H1 (cell line): ENCODE results near the gene CD84. TPM values are rescaled to one million over a fixed set of nuclear protein-coding genes. Genes with fewer than 3 reads are reported as not detected.

Experiments used
- CTCF ChIA-PET: fragments of 300-600 bp; sonication (Branson Sonifier 250); formaldehyde crosslinking; loops from one replicate; lab custom pipeline; 2021; ENCODE audit not compliant: partially characterized antibody; lab: Charles Lee
- POLR2A ChIA-PET: fragments of 300-600 bp; sonication (Branson Sonifier 250); formaldehyde crosslinking; loops from one replicate; lab custom pipeline; 2021; ENCODE audit warnings: inconsistent platforms; ENCODE audit not compliant: partially characterized antibody; lab: Charles Lee
- DNase-seq, 2 experiments: peaks; one replicate each; pipeline versions ENCODE4 v3.0.0 to v3.0.0-alpha.2; 2010 to 2022; ENCODE audit warnings: low spot score in 2 of 2, low read depth in 1 of 2, mixed read lengths in 1 of 2
- FAIRE-seq: peaks from 2 replicates; lab custom pipeline; 2011; peaks lifted over from hg19 to GRCh38; lab: Jason Lieb, UNC
- H2AFZ ChIP-seq: 2 replicates; pipeline ENCODE4 v1.8.1; 2012; ENCODE audit warnings: low read length, inconsistent platforms
- H2AK5ac ChIP-seq: 2 replicates; pipeline ENCODE4 v1.6.1; 2013; ENCODE audit warnings: low read depth, low read length
- H2BK120ac ChIP-seq: replicated peaks from 2 replicates; pipeline ENCODE3; 2013; ENCODE audit warnings: low read depth, low read length, inconsistent platforms
- H2BK12ac ChIP-seq: 2 replicates; pipeline ENCODE4 v1.6.1; 2013; ENCODE audit warnings: low read depth, low read length
- H2BK15ac ChIP-seq: 2 replicates; pipeline ENCODE4 v1.6.1; 2013; ENCODE audit warnings: low read length
- H2BK20ac ChIP-seq: 2 replicates; pipeline ENCODE4 v1.6.1; 2013; ENCODE audit warnings: low read length
- H2BK5ac ChIP-seq: 2 replicates; pipeline ENCODE4 v1.6.1; 2013; ENCODE audit warnings: low read depth, low read length
- H3K14ac ChIP-seq: 2 replicates; pipeline ENCODE4 v1.6.1; 2013; ENCODE audit warnings: inconsistent platforms; ENCODE audit not compliant: insufficient read length
- H3K18ac ChIP-seq: 2 replicates; pipeline ENCODE4 v1.6.1; 2013; ENCODE audit warnings: low read length; ENCODE audit errors: extremely low read depth
- H3K23ac ChIP-seq: 2 replicates; pipeline ENCODE4 v1.6.1; 2013; ENCODE audit warnings: inconsistent platforms; ENCODE audit not compliant: insufficient read length
- H3K23me2 ChIP-seq: 2 replicates; pipeline ENCODE4 v1.6.1; 2013; ENCODE audit warnings: low read depth, low read length
- H3K27ac ChIP-seq: 2 replicates; pipeline ENCODE4 v1.6.1; 2011; ENCODE audit warnings: low read depth, low read length, inconsistent platforms
- H3K27me3 ChIP-seq, 4 experiments: replicated peaks in 1 of 4; 1 replicate in 1 of 4; 2 replicates in 3 of 4; pipeline versions ENCODE4 v1.6.1 to v1.8.1; 2011 to 2013; ENCODE audit warnings: low read length in 3 of 4, mild to moderate bottlenecking in 3 of 4, inconsistent platforms in 2 of 4, mixed read lengths in 2 of 4, moderate library complexity in 1 of 4; ENCODE audit not compliant: control insufficient read depth in 3 of 4, insufficient read depth in 3 of 4; ENCODE audit errors: extremely low read depth in 1 of 4
- H3K36me3 ChIP-seq, 4 experiments: 2 replicates each; pipeline versions ENCODE4 v1.6.1 to v1.8.1; 2011 to 2013; ENCODE audit warnings: mild to moderate bottlenecking in 4 of 4, low read length in 3 of 4, moderate library complexity in 2 of 4, control low read depth in 1 of 4, inconsistent platforms in 1 of 4; ENCODE audit not compliant: insufficient read depth in 4 of 4, control insufficient read depth in 2 of 4
- H3K4ac ChIP-seq: replicated peaks from 2 replicates; pipeline ENCODE3; 2013; ENCODE audit warnings: low read length, low read depth, mixed read lengths, inconsistent platforms; ENCODE audit not compliant: insufficient read length
- H3K4me1 ChIP-seq, 4 experiments: replicated peaks in 1 of 4; 1 replicate in 1 of 4; 2 replicates in 3 of 4; pipeline versions ENCODE4 v1.6.1 to v1.8.1; 2011 to 2013; ENCODE audit warnings: low read length in 3 of 4, inconsistent platforms in 2 of 4, mixed read lengths in 1 of 4; ENCODE audit not compliant: insufficient read depth in 4 of 4, control insufficient read depth in 3 of 4
- H3K4me2 ChIP-seq, 2 experiments: 2 replicates each; pipeline versions ENCODE4 v1.6.1 to v1.8.1; 2011 to 2013; ENCODE audit warnings: low read depth in 2 of 2, low read length in 2 of 2, control low read depth in 1 of 2, inconsistent platforms in 1 of 2, mild to moderate bottlenecking in 1 of 2; ENCODE audit not compliant: insufficient read depth in 1 of 2
- H3K4me3 ChIP-seq, 4 experiments: fragments of 200-600, 300-600 bp in 1 of 4; sonication (generic), shearing (Covaris generic), sonication (Bioruptor Twin) in 1 of 4; 2 replicates each; pipeline versions ENCODE4 v1.5.1 to v1.8.1; 2011 to 2016; ENCODE audit warnings: low read length in 4 of 4, low read depth in 3 of 4, control low read depth in 2 of 4, inconsistent platforms in 2 of 4, mild to moderate bottlenecking in 2 of 4, mixed read lengths in 1 of 4, moderate library complexity in 1 of 4; ENCODE audit not compliant: insufficient read depth in 2 of 4; ENCODE audit errors: extremely low read depth in 1 of 4
- H3K56ac ChIP-seq: replicated peaks from 2 replicates; pipeline ENCODE3; 2013; ENCODE audit warnings: low read depth, mild to moderate bottlenecking, mixed read lengths, low read length, inconsistent platforms; ENCODE audit not compliant: insufficient read length
- H3K79me1 ChIP-seq: 2 replicates; pipeline ENCODE4 v1.6.1; 2013; ENCODE audit warnings: low read depth, low read length, control low read depth
- H3K79me2 ChIP-seq, 2 experiments: 2 replicates each; pipeline versions ENCODE4 v1.6.1 to v1.8.1; 2012 to 2013; ENCODE audit warnings: low read length in 2 of 2, mild to moderate bottlenecking in 2 of 2, inconsistent platforms in 1 of 2; ENCODE audit not compliant: insufficient read depth in 2 of 2, control insufficient read depth in 1 of 2
- H3K9ac ChIP-seq, 4 experiments: replicated peaks in 1 of 4; 1 replicate in 1 of 4; 2 replicates in 3 of 4; pipeline versions ENCODE4 v1.6.1 to v1.8.1; 2011 to 2013; ENCODE audit warnings: low read depth in 3 of 4, low read length in 3 of 4, control low read depth in 2 of 4, mild to moderate bottlenecking in 2 of 4, moderate library complexity in 2 of 4, inconsistent platforms in 1 of 4; ENCODE audit errors: extremely low read depth in 1 of 4
- H3K9me3 ChIP-seq, 2 experiments: 2 replicates each; pipeline versions ENCODE4 v1.6.1 to v1.8.1; 2012 to 2013; ENCODE audit warnings: mild to moderate bottlenecking in 2 of 2, moderate library complexity in 2 of 2, control low read depth in 1 of 2, inconsistent platforms in 1 of 2, low read depth in 1 of 2, low read length in 1 of 2, mixed read lengths in 1 of 2; ENCODE audit not compliant: insufficient read depth in 2 of 2
- H4K20me1 ChIP-seq, 2 experiments: replicated peaks in 1 of 2; 2 replicates each; pipeline versions ENCODE3 to v1.8.1; 2011 to 2013; ENCODE audit warnings: inconsistent platforms in 2 of 2, low read length in 2 of 2, mild to moderate bottlenecking in 1 of 2; ENCODE audit not compliant: insufficient read depth in 2 of 2, control insufficient read depth in 1 of 2
- H4K5ac ChIP-seq: 2 replicates; pipeline ENCODE4 v1.6.1; 2013; ENCODE audit warnings: low read length, low read depth, mixed read lengths, inconsistent platforms; ENCODE audit not compliant: insufficient read length
- H4K8ac ChIP-seq: 2 replicates; pipeline ENCODE4 v1.8.0; 2013; ENCODE audit warnings: mild to moderate bottlenecking, moderate library complexity, low read length, inconsistent platforms; ENCODE audit not compliant: insufficient read depth; ENCODE audit errors: extremely low read depth
- H4K91ac ChIP-seq: replicated peaks from 2 replicates; pipeline ENCODE3; 2013; ENCODE audit warnings: low read length, mixed read lengths, inconsistent platforms; ENCODE audit not compliant: insufficient read length
- CREB1 ChIP-seq: IDR thresholded peaks from 2 replicates; pipeline ENCODE4 v1.6.1; 2012; ENCODE audit warnings: inconsistent platforms
- FOSL1 ChIP-seq: IDR thresholded peaks from 2 replicates; pipeline ENCODE4 v1.6.1; 2011; ENCODE audit warnings: mild to moderate bottlenecking, low read depth, low read length, moderate library complexity; ENCODE audit not compliant: insufficient read depth
- JUND ChIP-seq: IDR thresholded peaks from 2 replicates; pipeline ENCODE4 v1.6.1; 2011; ENCODE audit warnings: mild to moderate bottlenecking, improper control_type of control experiment, low read length
- POLR2AphosphoS5 ChIP-seq: IDR thresholded peaks from 2 replicates; pipeline ENCODE4 v1.6.1; 2011; ENCODE audit warnings: low read depth, low read length
- RAD21 ChIP-seq, 2 experiments: IDR thresholded peaks in 1 of 2; conservative IDR thresholded peaks in 1 of 2; 2 replicates each; pipeline ENCODE4 v1.6.1; 2011; ENCODE audit warnings: low read depth in 2 of 2, low read length in 2 of 2, improper control_type of control experiment in 1 of 2, inconsistent platforms in 1 of 2, mild to moderate bottlenecking in 1 of 2, moderate library complexity in 1 of 2
- WGBS, 2 experiments: shearing (Covaris generic) in 1 of 2; methylation state at CpG; one replicate each; pipeline versions ENCODE4 v1.1.6 to v1.1.7; 2013 to 2015; ENCODE audit warnings: low lambda C conversion rate in 2 of 2, mixed read lengths in 2 of 2, inconsistent platforms in 1 of 2, low coverage in 1 of 2, missing lambda C conversion rate in 1 of 2; ENCODE audit not compliant: insufficient replicate concordance in 2 of 2, insufficient coverage in 1 of 2, insufficient read length in 1 of 2; ENCODE audit errors: extremely low coverage in 1 of 2, missing lambda C conversion rate in 1 of 2; 5-methylcytosine and 5-hydroxymethylcytosine counted together
- polyA plus RNA-seq, 7 experiments: library from polyadenylated mRNA; depleted of rRNA in 3 of 7; stranded (reverse) in 5 of 7; unstranded in 2 of 7; fragments of >200 nt in 5 of 7; fragments of 200-250 nt in 2 of 7; gene quantifications; 1 replicate in 5 of 7; 2 replicates in 1 of 7; 4 replicates in 1 of 7; pipeline versions ENCODE4 v1.2.1 to v1.2.3, GENCODE V29; 2011 to 2013; ENCODE audit warnings: missing spikeins in 2 of 7, mixed read lengths in 2 of 7
- total RNA-seq: library from RNA; stranded (reverse); fragmentation: NEBNext Ultra II Directional; extraction: Animal tissue kit (Norgen Biotek cat#: 25700); gene quantifications from 2 replicates; pipeline ENCODE4 v1.2.1, GENCODE V29; 2021
- TF ChIP-seq, protein P1 (sequence below), 3 experiments: IDR thresholded peaks; 1 replicate in 2 of 3; 2 replicates in 1 of 3; pipeline versions ENCODE4 v1.5.1 to v1.6.1; 2011; ENCODE audit warnings: low read length in 3 of 3, mild to moderate bottlenecking in 3 of 3, inconsistent platforms in 2 of 3, low read depth in 1 of 3, moderate library complexity in 1 of 3; ENCODE audit not compliant: insufficient read depth in 1 of 3; ENCODE audit errors: control extremely low read depth in 1 of 3
- TF ChIP-seq, protein P2 (sequence below): IDR thresholded peaks from 2 replicates; pipeline ENCODE4 v1.6.1; 2012; ENCODE audit warnings: low read length, inconsistent platforms

The CD84 gene
- total and polyA plus RNA-seq, 2 of the 8 experiments (the other 6 are each of a cell fraction or from before 2014, with no cell fraction given) = not detected

DNA sequence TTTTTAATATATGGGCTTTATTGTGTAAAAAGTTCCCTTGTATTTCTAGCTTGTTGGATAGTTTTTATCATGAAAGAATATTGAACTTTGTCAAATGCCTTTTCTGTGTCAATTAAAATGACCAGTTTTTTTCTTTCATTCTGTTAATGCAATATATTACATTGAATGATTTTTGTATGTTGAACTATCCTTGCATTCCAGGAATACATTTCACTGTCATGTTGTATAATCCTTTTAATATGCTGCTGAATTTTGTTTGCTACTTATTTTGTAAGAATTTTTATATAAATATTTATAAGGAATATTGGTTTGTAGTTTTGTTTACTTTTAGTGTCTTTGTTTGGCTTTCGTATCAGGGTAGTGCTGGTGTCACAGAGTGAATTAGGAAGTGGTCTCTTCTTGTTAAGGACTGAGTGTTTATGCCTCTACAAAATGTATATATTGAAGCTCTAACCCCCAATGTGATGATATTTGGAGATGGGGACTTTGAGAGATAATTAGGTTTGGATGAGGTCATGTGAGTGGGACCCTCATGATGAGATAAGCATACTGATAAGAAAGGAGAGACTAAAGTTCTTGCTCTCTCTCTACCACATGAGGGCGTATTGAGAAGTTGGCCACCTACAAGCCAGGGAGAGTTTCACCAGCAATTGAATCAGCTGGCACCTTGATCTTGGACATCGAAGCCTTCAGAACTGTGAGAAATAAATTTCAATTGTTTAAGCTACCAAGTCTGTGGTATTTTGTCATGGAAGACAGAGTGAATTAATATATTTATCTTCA lies 44.3 kb downstream of the CD84 start:
- FAIRE-seq (peak; percentile 45), DNase-seq (no peak)
- Histone ChIP-seq H3K27ac (no peak overlapping the region), H4K20me1 (no peaks in the 10 kb centered on the region), H3K56ac (no peak overlapping the region), H3K23me2 (no peaks in the 10 kb centered on the region), H2AK5ac (no peak overlapping the region), H2BK120ac (no peak overlapping the region), H3K4me3 (no peak overlapping the region), H3K9ac (no peak overlapping the region), H2BK5ac (no peak overlapping the region), H3K79me2 (no peaks in the 10 kb centered on the region), H2BK12ac (no peak overlapping the region), H4K5ac (no peak overlapping the region), H3K27me3 (no peaks in the 10 kb centered on the region), H2AFZ (no peak overlapping the region), H3K79me1 (no peaks in the 10 kb centered on the region), H3K23ac (no peak overlapping the region), H3K14ac (no peak overlapping the region), H3K18ac (no peak overlapping the region), H3K9me3 (peaks cover 6 to 15% of the 10 kb centered on the region in 2 experiments; a peak in 3 of 4 replicates), H2BK15ac (no peak overlapping the region), H2BK20ac (no peak overlapping the region), H3K36me3 (no peaks in the 10 kb centered on the region), H3K4ac (no peak overlapping the region), H3K4me1 (no peaks in the 10 kb centered on the region), H3K4me2 (no peak overlapping the region), H4K8ac (no peak overlapping the region), H4K91ac (no peak overlapping the region)
- POLR2A ChIA-PET = no interaction called here
- WGBS, 2 experiments = 67% methylated on average over 3 of the region's 3 CpGs; no CpG with 5 or more reads in 1 of the 2 experiments
- CTCF ChIA-PET = interaction anchor here (0.9 to 2.5 kb wide), 10 partner anchors 9 to 108 kb away, joined by 3 to 13 read pairs (median 4); no protein-coding TSS in a partner anchor
- 0 out of 2 replicates have a peak, but pooled peaks have one; percentile 25 for TF ChIP-seq JUND
- peak; percentile 44 to 54 for TF ChIP-seq RAD21 (IDR thresholded peaks at IDR 0.05 in 1 of 2, conservative IDR thresholded peaks at IDR 0.05 in 1 of 2; ENCODE audit: low read depth in 2 of 2, low read length in 2 of 2)
- TF ChIP-seq, protein P1, sequence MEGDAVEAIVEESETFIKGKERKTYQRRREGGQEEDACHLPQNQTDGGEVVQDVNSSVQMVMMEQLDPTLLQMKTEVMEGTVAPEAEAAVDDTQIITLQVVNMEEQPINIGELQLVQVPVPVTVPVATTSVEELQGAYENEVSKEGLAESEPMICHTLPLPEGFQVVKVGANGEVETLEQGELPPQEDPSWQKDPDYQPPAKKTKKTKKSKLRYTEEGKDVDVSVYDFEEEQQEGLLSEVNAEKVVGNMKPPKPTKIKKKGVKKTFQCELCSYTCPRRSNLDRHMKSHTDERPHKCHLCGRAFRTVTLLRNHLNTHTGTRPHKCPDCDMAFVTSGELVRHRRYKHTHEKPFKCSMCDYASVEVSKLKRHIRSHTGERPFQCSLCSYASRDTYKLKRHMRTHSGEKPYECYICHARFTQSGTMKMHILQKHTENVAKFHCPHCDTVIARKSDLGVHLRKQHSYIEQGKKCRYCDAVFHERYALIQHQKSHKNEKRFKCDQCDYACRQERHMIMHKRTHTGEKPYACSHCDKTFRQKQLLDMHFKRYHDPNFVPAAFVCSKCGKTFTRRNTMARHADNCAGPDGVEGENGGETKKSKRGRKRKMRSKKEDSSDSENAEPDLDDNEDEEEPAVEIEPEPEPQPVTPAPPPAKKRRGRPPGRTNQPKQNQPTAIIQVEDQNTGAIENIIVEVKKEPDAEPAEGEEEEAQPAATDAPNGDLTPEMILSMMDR (IDR thresholded peaks at IDR 0.05; ENCODE audit: control extremely low read depth in 1 of 3, insufficient read depth in 1 of 3, low read depth in 1 of 3, low read length in 3 of 3) = peak in 2 of 3 experiments; percentile 34 to 68; a peak in 2 of 4 replicates
- TF ChIP-seq POLR2AphosphoS5 = no peak
- no peak for TF ChIP-seq CREB1
- TF ChIP-seq FOSL1 = no peak
- TF ChIP-seq, protein P2, sequence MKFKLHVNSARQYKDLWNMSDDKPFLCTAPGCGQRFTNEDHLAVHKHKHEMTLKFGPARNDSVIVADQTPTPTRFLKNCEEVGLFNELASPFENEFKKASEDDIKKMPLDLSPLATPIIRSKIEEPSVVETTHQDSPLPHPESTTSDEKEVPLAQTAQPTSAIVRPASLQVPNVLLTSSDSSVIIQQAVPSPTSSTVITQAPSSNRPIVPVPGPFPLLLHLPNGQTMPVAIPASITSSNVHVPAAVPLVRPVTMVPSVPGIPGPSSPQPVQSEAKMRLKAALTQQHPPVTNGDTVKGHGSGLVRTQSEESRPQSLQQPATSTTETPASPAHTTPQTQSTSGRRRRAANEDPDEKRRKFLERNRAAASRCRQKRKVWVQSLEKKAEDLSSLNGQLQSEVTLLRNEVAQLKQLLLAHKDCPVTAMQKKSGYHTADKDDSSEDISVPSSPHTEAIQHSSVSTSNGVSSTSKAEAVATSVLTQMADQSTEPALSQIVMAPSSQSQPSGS = no peak
